Left ventricle myocardium superior (tissue), 1 donor: ENCODE measurements around the gene PACC1. TPM values are rescaled to one million over a fixed set of nuclear protein-coding genes. Genes with fewer than 3 reads are reported as not detected.
"Not testable (repeated sequence)": the region's sequence is repeated elsewhere in the genome, so short reads cannot be mapped to it uniquely, and the experiment has no call there.

ENCODE experiments used
- ATAC-seq: fragments of 200-7000 bp; cut with Tn5 transposase; one replicate; pipeline ENCODE4 v1.9.1; 2020; ENCODE audit warnings: mild to moderate bottlenecking, moderate library complexity
- DNase-seq: peaks from one replicate; pipeline ENCODE4 v3.0.0-alpha.2; 2020
- intact Hi-C: fragments of 100-400 bp; cut with micrococcal nuclease; formaldehyde crosslinking; loops from one replicate; pipeline ENCODE4 v1.11.0; 2022
- total RNA-seq: library from RNA; stranded (reverse); fragmentation: NEBNext Ultra II Directional; extraction: Animal tissue kit (Norgen Biotek cat#: 25700); gene quantifications from one replicate; pipeline ENCODE4 v1.2.1, GENCODE V29; 2021
- donor health status: DM: no; HTN: yes; CAD: no; lungs with severe emphysema.

PACC1 gene
- total RNA-seq, 1 donor from 2014 or later: 2.6 TPM

DNA sequence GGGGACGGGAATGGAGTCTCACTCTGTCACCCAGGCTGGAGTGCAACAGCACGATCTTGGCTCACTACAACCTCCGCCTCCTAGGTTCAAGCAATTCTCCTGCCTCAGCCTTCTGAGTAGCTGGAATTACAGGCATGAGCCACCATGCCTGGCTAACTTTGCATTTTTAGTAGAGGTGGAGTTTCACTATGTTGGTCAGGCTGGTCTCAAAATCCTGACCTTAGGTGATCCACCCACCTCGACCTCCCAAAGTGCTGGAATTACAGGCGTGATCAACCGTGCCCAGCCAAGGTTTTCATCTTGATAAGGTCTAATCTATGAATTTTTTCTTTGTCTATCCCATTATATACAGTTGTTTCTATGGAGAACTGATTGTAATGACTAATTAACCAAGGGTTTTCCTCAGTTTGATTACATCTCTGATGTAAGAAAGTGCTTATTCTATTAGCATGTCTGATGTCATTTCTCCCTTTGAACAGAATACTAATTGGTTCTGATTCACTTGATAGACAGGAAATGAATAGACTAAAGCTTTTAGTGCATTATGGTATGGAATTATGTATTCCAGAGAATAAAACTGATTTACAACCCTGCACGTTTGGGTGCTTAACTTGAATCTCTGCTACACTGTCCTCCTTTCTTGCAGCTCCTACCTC lies 11.9 kb downstream of the PACC1 start:
- ATAC-seq (no peak), DNase-seq (no peak)
- intact Hi-C loops: no loop called here

DNA sequence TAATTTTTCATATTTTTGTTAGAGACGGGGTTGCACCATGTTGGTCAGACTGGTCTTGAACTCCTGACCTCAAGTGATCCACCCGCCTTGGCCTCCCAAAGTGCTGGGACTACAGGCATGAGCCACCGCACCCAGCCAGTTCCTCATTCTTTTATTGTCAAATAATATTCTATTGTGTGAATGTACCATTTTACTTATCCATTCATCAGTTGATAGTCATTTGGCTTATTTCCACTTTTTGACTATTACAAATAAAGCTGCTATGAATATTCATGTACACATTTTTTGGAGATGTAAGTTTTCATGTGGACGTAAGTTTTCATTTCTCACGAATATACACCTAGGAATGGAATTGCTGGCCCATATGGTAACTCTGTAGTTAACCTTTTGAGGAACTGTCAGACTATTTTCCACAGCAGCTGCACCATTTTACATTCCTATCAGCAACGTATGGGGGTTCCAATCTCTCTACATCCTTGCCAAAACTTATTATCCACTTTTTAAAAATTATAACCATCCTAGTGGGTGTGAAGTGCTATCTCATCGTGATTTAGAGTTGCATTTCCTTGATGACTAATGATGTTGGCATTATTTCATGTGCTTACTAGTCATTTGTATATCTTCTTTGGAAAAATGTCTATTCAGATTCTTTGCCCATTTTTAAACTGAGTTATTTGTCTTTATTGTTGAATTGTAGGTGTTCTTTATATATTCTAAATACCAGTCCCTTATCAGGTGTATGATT lies 12.7 kb downstream of the PACC1 start:
- intact Hi-C loops: no loop called here
- no peak for DNase-seq
- no peak for ATAC-seq

DNA sequence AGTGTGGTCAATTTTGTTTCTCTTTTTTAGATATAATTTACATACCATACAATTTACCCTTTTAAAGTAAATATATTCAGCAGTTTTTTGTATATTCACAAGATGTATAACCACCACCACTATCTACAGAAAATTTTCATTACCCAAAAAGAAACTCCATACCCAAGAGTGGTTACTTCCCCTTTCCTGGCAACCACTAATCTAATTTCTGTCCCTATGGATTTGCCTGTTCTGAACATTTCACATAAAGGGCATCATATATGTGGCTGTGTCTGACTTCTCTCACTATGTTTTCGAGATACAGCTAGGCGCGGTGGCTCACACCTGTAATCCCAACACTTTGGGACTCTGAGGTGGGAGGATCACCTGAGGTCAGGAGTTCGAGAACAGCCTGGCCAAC lies 13.6 kb downstream of the PACC1 start:
- no peak for DNase-seq
- no peak for ATAC-seq
- intact Hi-C loops: no loop called here

DNA sequence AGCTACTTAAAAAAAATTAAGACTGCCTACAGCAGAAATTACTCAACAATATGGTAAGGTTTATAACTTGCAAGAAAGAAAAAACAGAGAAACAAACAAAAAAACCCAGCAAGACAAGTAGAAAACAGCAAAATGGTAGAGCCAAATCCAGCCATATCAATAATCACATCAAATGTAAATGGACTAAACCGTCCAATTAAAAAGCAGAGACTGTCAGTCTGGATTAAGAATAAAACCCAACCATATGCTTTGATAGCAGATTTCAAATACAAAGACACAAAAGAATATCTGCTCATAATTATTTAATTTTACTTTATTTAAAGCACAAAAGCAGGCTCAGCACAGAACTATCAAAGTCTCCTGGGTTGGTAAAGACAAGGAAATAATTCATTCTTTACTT lies 17.5 kb downstream of the PACC1 start:
- DNase-seq: no peak
- intact Hi-C loops: no loop called here
- no peak for ATAC-seq

DNA sequence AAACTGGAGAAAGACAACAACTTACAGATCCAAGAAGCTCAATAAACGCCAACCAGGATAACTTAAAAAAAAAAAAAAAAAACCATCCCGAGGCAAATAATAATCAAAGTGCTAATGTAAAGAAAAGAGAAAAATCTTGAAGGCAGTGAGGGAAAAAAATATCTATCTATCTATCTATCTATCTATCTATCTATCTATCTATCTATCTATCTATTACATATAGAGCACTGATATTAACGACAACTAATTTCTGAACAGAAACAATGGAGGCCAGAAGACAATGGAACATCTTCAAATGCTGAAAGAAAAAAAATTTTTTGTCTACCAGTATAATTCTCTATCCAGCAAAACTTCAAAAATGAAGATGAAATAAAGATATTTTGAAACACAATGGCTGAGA lies 18.0 kb downstream of the PACC1 start:
- no peak for ATAC-seq
- intact Hi-C loops: no loop called here

DNA sequence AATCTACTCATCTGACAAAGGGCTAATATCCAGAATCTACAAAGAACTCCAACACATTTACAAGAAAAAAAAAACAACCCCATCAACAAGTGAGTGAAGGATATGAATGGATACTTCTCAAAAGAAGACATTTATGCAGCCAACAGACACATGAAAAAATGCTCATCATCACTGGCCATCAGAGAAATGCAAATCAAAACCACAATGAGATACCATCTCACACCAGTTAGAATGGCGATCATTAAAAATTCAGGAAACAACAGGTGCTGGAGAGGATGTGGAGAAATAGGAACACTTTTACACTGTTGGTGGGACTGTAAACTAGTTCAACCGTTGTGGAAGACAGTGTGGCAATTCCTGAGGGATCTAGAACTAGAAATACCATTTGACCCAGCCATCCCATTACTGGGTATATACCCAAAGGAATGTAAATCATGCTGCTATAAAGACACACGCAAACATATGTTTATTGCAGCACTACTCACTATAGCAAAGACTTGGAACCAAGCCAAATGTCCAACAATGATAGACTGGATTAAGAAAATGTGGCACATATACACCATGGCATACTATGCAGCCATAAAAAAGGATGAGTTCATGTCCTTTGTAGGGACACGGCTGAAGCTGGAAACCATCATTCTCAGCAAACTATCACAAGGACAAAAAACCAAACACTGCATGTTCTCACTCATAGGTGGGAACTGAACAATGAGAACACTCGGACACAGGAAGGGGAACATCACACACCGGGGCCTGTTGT lies 18.8 kb downstream of the PACC1 start:
- not testable (repeated sequence) for DNase-seq, ATAC-seq

More for the DNA sequence above, 18.0 kb downstream of the PACC1 start:
- no peak for DNase-seq

DNA sequence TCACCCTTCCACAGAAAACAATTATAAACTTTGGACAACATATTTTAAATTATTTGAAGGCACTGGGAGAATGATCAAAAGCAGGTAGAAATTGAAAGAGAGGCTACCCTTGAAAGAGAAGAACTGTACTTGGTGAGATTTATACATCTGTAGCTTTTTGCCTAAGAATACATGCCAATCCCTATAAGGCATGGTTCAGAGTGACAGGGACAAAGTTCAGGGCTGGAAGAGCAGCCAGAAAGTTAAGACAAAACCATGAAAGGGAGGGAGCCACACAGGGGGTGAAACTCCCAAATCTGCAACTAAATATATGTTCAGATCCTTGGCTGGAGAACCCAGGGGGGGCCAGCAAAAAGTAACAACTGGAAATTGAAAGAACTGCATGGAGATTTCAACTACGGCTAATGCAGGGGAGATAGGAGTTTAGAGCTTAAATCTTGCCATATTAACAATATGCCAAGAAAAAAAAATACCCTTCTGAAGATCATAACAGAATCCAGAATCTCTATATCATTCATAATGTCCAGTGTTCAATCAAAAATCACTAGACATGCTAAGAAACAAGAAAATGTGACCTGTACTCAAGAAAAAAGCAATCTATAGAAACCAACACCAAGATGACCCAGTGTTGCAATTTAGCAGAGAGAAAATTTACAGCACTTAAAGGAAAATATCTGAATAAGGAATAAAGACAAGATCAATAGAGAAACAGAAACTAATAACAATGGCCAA lies 25.5 kb downstream of the PACC1 start:
- no peak for DNase-seq
- intact Hi-C loops: no loop called here
- no peak for ATAC-seq

More for the DNA sequence above, 18.8 kb downstream of the PACC1 start:
- intact Hi-C loops: not testable (repeated sequence)

DNA sequence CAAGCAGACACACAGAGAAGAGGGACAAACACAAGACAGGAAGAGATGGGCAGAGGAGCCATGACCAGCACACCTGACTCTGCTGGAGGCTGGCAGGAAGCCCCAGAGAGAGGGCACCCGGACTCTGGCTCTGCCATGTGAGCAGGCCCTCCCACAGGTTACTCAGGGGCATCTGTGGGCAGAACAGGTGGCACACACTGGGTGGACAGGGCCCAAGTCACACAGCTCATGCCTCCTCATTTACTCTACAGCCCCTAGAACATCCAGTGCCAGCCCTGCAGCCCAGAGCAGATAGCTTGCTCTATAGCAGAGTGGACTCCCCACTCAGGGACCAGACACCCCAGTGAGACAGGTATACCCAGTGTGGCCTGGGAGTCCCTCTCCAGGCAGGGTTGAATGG lies 28.7 kb downstream of the PACC1 start:
- ATAC-seq: no peak
- no peak for DNase-seq
- intact Hi-C loops: no loop called here

DNA sequence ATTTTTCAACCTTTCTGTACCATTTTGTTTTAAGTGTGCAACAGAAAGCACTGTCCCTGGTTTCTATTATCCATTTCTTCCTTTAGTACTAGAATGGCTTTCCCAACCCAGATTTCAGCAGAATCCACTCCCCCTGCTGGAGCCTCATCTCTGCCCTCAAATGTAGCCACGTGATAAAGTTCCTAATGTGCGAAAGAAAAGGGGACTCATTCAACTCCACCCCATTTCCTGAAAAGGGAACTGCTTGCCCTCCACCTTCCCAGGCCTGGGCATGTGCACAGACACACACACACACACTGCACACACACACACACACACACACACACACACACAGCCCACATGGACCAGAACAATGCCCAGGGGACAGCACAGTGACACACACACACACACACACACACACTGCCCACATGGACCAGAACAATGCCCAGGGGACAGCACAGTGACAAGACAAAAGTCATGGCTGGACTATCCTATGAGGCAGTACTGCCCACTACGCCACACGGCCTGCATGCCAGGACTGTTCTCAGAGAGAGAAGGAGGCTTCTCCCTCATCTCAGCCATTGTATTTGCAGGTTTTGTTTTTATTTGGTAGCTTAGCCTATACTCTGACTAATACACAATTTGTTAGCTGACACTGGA lies 33.2 kb downstream of the PACC1 start:
- ATAC-seq (no peak), DNase-seq (no peak)
- intact Hi-C loops: no loop called here

- no peak for ATAC-seq
- intact Hi-C loops: no loop called here
- DNase-seq: no peak
Measured at GRCh38 chr1:212379366-212379765, 35.3 kb downstream of the PACC1 start.

- ATAC-seq (no peak), DNase-seq (no peak)
- intact Hi-C loops: no loop called here
Measured at GRCh38 chr1:212377644-212378043, 37.0 kb downstream of the PACC1 start.

DNA sequence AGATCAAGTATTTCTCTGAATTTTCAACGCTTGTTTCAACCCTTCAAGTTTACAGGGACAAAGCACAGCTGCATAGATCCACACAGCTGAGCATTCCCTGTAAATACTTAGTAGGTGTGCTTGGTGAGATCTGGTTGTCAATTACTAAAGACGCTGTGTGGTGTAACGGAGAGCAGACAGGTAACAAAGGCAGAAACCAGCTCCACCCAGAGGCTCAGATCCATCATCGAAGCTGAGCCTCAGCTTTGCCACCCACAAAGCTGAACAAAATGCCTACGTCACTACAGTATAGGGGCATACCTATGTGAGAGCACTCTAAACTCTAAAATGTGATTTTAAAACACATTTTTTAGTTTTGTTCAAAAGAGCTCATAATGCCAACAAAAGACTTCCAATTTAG lies 38.7 kb downstream of the PACC1 start:
- intact Hi-C loops: no loop called here
- ATAC-seq: no peak
- DNase-seq: no peak

- DNase-seq (no peak), ATAC-seq (peak; percentile 77)
- intact Hi-C loops: loop anchor here (5.0 kb wide), 1 partner anchor 296 kb away; no protein-coding TSS in a partner anchor
Measured at GRCh38 chr1:212368073-212368484, 46.6 kb downstream of the PACC1 start.

DNA sequence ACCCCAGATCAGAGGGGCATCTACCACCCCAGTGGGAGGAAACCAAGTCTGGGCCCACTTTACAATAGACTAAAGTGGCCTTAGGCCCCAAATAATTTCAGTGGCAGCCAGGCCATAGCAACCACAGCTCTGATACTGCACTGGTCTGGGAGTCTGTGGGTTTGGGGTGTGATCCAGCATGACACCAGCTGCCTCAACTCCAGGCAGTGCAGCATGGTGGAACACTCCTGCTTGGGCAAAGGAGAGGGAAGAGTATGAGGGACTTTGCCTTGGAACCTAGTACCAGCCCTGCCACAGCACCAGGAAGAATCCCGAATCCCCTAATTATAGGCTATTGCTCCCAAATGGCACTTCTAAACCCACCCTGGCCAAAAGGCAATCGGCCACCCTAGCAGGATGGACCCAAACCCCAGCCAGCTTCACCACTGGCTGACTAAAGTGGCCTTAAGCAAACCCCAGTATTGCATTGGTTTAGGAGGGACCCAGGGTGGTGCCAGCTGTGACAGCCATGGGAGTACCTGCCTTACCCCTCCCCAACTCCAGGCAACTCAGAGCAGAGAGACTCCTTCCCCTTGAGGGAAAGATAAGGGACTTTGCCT lies 47.1 kb downstream of the PACC1 start:
- intact Hi-C loops: loop anchor here (5.0 kb wide), 1 partner anchor 295 kb away; no protein-coding TSS in a partner anchor
- peak; percentile 26 for ATAC-seq
- DNase-seq: no peak

DNA sequence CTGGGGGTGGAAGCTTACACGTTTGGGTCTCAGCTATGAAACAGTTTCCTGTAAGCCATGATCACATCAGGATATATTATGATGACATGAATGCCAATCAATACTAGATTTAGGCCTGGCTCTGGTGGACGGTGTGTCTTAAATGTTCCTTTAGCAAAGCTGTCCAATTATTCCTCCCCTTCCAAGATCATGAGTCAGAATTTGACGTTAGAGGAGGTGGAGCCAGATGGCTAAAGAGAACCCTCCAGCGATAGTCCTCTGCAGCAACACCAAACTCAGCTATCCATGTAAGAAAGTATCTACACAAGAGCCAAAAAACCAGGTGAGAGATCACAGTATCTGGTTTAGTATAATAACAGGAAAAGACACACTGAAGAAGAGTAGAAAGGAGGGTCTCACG lies 47.8 kb downstream of the PACC1 start:
- intact Hi-C loops: loop anchor here (5.0 kb wide), 1 partner anchor 295 kb away; no protein-coding TSS in a partner anchor
- DNase-seq (no peak), ATAC-seq (no peak)

DNA sequence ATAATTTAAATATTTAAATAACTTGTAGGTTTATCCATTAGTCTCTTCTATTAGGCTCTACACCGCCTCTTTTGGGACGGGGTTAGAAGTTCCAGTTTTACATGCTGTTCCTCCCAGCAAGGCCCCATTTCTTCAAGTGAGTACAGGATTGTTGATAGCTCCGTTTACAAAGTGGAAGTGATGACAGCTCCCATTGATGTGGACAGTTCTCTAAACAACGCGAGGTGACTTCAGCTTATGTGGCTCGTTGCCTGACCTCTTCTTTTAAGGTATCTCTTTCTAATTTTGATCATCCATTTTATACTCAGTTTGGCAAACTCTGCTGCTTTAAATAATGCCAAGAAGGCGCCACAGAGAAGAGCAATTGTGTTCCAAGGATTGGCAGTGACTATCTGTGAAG lies 49.7 kb downstream of the PACC1 start:
- ATAC-seq: peak; percentile 83
- no peak for DNase-seq
- intact Hi-C loops: loop anchor here (5.0 kb wide), 1 partner anchor 293 kb away; no protein-coding TSS in a partner anchor

- DNase-seq (no peak), ATAC-seq (no peak)
- intact Hi-C loops: no loop called here
Measured at GRCh38 chr1:212359794-212360479, 54.7 kb downstream of the PACC1 start.
